Ammon's horn (tissue), 1 donor: ENCODE data around the gene COX4I2.

ENCODE experiments used
- DNase-seq: peaks from one replicate; pipeline ENCODE4 v3.0.0-alpha.2; 2016; ENCODE audit warnings: low spot score

Gene COX4I2

GRCh38 chr20:31676609-31676989, 38.9 kb downstream of the COX4I2 start:
- no peak for DNase-seq

DNA sequence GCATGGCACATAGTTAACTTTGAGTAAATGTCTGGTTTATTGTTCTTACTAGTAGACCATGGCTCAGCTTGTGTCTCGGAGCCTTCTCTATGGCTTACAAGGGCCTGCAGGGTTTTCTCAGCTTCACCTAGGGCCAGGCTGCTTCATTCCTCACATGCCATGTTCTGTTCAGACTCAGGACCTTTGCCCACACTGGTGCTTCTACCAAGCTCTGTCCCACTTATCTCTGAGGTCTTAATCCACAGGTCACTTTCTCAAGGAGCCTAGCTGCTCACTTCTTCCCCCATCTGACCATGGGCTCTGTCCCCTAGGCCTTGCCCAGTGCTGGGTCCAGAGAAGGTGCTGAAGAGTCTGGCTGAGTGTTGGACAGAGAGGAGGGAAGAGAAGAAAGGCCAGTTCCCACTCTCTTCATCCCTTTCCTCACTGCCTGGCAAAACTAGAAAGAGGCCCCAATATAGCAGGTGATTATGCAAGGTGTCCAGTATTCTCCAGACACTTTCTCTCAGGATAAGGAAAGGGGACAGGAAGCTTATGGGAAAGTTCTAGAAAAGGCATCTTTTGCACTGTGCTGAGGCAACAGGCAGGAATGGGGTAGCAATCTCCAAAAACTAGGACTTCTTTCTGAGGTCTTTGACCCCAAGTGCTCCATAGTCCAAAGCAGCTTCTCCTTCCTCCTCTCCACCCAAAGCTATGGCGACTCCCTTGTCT, 40.0 kb downstream of the COX4I2 start:
- no peak for DNase-seq

- DNase-seq, result no peak
Observed at GRCh38 chr20:31678389-31679356, 41.0 kb downstream of the COX4I2 start.

DNA sequence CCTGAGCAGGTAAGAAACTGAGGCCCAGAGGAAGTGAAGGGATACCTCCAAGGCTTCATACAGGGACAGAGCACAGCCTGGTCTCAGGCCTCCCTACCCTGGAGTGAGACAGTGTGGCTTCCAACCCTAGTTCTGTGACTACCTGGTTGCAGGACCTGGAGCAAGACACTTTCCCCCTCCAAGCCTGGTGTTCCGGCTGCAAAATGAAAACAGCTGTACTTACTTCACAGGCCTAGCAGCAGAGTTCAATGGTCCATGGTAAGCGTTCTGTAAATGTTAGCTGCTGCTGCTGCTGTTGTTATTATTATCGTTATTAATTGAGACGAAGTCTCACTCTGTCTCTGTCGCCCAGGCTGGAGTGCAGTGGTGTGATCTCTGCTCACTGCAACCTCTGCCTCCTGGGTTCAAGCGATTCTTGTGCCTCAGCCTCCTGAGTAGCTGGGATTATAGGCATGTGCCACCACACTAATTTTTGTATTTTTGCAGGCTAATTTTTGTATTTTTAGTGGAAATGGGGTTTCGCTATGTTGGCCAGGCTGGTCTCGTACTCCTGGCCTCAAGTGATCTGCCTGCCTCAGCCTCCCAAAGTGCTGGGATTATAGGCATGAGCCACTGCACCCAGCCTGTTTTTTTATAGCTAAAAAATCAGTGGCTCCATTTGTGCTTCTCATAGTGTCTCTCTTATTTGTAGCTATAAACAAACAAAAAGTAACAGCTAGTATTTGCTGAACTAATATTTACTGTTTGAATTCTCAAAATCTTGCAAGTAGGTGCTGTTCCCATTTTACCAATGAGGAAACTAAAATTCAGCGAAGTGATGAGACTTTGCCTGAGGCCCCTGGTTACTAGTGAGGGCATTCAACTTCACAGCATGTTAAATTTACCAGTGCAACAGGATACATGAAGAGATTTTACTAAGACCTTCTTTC, 41.9 kb downstream of the COX4I2 start:
- no peak for DNase-seq

GRCh38 chr20:31680286-31681127, 42.8 kb downstream of the COX4I2 start:
- no peak for DNase-seq

- no peak for DNase-seq
Observed at GRCh38 chr20:31681128-31681727, 43.5 kb downstream of the COX4I2 start.

- DNase-seq, result no peak
Observed at GRCh38 chr20:31681769-31682168, 44.1 kb downstream of the COX4I2 start.

DNA sequence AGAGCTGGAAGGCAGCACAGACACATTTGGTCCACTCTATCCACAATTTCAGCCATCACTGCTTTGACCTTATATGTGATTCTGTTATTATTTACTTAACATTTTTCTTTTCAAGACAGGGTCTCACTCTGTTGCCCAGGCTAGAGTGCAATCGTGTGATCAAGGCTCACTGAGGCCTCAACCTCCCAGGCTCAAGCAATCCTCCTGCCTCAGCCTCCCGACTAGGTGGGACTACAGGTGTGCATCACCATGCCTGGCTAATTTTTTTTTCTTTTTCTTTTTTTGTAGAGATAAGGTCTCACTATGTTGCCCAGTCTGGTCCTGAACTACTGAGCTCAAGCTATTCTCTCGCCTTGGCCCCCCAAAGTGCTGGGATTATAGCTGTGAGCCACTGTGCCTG, 44.6 kb downstream of the COX4I2 start:
- no peak for DNase-seq

- no peak for DNase-seq
Observed at GRCh38 chr20:31682927-31683326, 45.2 kb downstream of the COX4I2 start.

DNA sequence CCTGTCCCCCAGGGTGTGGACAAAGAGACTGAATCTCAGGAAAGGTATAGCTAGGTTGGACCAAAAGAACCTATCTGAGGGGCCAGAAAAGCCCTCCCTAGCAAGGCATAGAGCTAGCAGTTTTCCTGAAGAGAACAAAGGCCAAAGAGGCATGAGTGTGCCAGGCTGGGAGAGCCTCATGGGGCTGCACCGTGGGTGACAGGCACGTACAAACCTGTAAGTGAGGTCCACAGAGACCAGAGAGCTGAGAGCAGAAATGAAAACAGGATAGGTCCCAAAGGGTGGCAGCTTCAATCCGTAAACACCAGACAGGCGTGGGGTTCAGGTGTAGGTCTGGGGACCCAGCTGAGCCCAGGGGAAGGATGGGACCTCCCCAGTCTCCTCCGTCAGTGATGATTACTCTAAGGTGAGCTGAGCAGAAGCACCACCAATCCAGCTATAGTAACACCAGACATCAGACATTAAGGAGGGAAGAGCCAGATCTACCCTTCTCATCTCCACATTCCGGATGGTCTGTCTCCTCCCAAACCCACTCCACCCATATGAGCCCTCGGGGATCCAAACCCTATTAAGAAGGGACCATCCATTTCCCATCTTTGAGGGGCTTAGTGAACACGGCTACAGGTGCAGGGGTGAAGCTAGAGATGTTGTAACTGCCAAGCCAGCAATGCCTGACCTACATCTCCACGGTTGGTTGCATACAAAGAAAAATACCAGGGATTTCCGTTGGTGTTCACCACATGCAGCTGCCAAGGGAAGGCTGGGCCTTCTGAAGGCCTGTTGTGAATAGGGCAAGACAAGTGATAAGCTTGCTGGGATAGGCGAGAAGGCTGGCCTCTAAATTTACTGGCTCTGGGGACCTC, 46.7 kb downstream of the COX4I2 start:
- no peak for DNase-seq

- DNase-seq, result no peak
Observed at GRCh38 chr20:31685853-31686643, 48.3 kb downstream of the COX4I2 start.

DNA sequence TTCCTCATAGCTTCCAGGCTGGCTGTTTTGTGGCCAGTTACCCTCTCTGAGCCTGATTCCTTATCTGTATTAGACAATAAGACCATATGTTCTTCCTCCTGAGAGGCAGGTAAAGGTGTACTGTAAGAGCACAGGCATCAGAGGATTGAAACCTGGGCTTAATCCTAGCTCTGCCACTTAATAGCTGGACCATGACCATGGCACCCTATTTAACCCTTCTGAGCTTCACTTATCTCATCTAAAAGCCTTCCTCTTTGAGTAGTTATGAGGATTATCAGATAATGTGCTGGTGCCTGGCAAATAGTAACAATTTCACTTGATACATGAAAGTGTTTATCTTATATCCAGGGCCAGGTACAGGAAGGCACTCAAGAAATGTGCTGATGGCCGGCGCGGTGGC, 50.1 kb downstream of the COX4I2 start:
- DNase-seq, result no peak

DNA sequence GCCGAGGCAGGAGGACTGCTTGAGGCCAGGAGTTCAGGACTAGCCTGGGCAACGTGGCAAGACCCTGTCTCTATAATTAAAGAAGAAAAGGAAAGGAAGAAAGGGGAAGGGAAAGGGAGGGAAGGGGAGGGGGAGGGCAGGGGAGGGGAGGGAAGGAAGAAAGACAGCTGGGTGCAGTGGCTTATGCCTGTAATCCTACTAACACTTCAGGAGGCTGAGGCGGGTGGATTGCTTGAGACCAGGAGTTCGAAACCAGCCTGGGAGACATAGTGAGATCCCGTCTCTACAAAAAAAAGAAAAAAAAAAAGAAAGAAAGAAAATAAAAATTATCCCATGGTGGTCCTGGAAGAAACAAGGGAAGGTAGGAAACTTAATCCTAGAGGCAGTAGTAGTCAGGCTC, 51.4 kb downstream of the COX4I2 start:
- DNase-seq, result no peak

DNA sequence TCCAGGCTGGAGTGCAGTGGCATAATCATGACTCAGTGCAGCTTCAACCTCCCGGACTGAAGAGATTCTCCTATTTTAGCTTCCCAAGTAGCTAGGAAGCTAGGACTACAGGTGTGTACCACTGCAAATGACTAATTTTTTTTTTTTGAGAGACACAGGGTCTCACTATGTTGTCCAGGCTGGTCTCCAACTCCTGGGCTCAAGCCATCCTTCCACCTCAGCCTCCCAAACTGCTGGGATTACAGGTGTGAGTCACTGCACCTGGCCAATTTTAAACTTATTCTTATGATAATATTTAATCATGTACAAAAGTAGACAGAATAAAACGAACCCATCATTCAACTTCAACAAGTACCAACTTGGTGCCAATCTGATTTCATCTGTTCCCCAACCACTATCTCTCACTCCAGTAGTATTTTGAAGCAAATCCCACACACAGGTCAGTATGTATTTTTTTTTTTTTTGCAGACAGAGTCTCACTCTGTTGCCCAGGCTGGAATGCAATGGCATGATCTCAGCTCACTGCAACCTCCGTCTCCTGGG, 52.5 kb downstream of the COX4I2 start:
- DNase-seq, result no peak

- no peak for DNase-seq
Observed at GRCh38 chr20:31691646-31692275, 54.0 kb downstream of the COX4I2 start.

GRCh38 chr20:31693402-31693801, 55.7 kb downstream of the COX4I2 start:
- no peak for DNase-seq

- no peak for DNase-seq
Observed at GRCh38 chr20:31693987-31694661, 56.4 kb downstream of the COX4I2 start.
